CD4-positive, alpha-beta memory T cell (primary cell): Measurements from ENCODE around the gene CLDN9. TPM values are rescaled to one million over a fixed set of nuclear protein-coding genes. Genes with fewer than 3 reads are reported as not detected.

Experiments
- CTCF ChIA-PET: fragments of 350-600 bp; sonication (Branson Sonifier 250); formaldehyde crosslinking; loops from one replicate; lab custom pipeline; 2021; ENCODE audit warnings: inconsistent platforms; ENCODE audit not compliant: partially characterized antibody; lab: Charles Lee
- POLR2A ChIA-PET: fragments of 350-600 bp; sonication (Branson Sonifier 250); formaldehyde crosslinking; loops from one replicate; lab custom pipeline; 2021; ENCODE audit not compliant: partially characterized antibody; lab: Charles Lee
- DNase-seq, 5 donors: peaks; one replicate each; pipeline versions ENCODE4 v3.0.0 to v3.0.0-alpha.2; 2020 to 2022; ENCODE audit warnings: mixed read lengths in 1 of 5
- H3K27ac ChIP-seq: one replicate; pipeline ENCODE4 v1.7.0; 2013; ENCODE audit warnings: low read depth, low read length
- H3K27me3 ChIP-seq: 2 replicates; pipeline ENCODE4 v1.7.0; 2013; ENCODE audit warnings: mild to moderate bottlenecking, low read length, moderate library complexity; ENCODE audit not compliant: insufficient read depth
- H3K36me3 ChIP-seq: 2 replicates; pipeline ENCODE4 v1.7.0; 2013; ENCODE audit warnings: mild to moderate bottlenecking, low read length, moderate library complexity; ENCODE audit not compliant: insufficient read depth
- H3K4me1 ChIP-seq: 2 replicates; pipeline ENCODE4 v1.7.0; 2013; ENCODE audit warnings: mild to moderate bottlenecking, low read length, moderate library complexity; ENCODE audit not compliant: insufficient read depth
- H3K4me3 ChIP-seq, 2 donors: one replicate each; pipeline ENCODE4 v1.7.0; 2013; ENCODE audit warnings: low read length in 2 of 2, mild to moderate bottlenecking in 1 of 2
- H3K9me3 ChIP-seq, 2 donors: one replicate each; pipeline ENCODE4 v1.7.0; 2013; ENCODE audit warnings: low read length in 2 of 2, control low read depth in 1 of 2; ENCODE audit not compliant: control insufficient read depth in 1 of 2
- H3K27ac Mint-ChIP-seq, 7 donors: one replicate each; pipeline ENCODE4 v1.8.0; 2020 to 2021; ENCODE audit warnings: mixed read lengths in 7 of 7, mild to moderate bottlenecking in 6 of 7, inconsistent platforms in 3 of 7, moderate library complexity in 3 of 7
- H3K27me3 Mint-ChIP-seq, 2 donors: one replicate each; pipeline ENCODE4 v1.8.0; 2020 to 2021; ENCODE audit warnings: mixed read lengths in 2 of 2
- H3K36me3 Mint-ChIP-seq, 2 donors: one replicate each; pipeline ENCODE4 v1.8.0; 2020 to 2021; ENCODE audit warnings: mixed read lengths in 2 of 2, inconsistent platforms in 1 of 2, mild to moderate bottlenecking in 1 of 2
- H3K4me1 Mint-ChIP-seq, 4 donors: one replicate each; pipeline ENCODE4 v1.8.0; 2020 to 2021; ENCODE audit warnings: mixed read lengths in 4 of 4, mild to moderate bottlenecking in 1 of 4
- H3K4me3 Mint-ChIP-seq, 8 donors: one replicate each; pipeline ENCODE4 v1.8.0; 2020 to 2021; ENCODE audit warnings: mixed read lengths in 8 of 8, mild to moderate bottlenecking in 7 of 8, moderate library complexity in 6 of 8, inconsistent platforms in 3 of 8
- H3K9me3 Mint-ChIP-seq, 8 donors: one replicate each; pipeline ENCODE4 v1.8.0; 2020 to 2021; ENCODE audit warnings: mixed read lengths in 8 of 8, mild to moderate bottlenecking in 5 of 8, inconsistent platforms in 3 of 8, moderate library complexity in 1 of 8
- intact Hi-C: fragments of 100-400 bp; cut with micrococcal nuclease; formaldehyde crosslinking; loops from one replicate; pipeline ENCODE4 v1.15.1; 2023
- polyA plus RNA-seq, 2 donors: library from polyadenylated mRNA; unstranded; fragments of 300-500 nt; fragmentation: Illumina TruSeq; gene quantifications; one replicate each; pipeline ENCODE4 v1.2.3, GENCODE V29; 2021
- total RNA-seq, 2 experiments: library from RNA; stranded (reverse); gene quantifications; one replicate each; pipeline ENCODE4 v1.2.3, GENCODE V29; 2021

CLDN9 gene
- total and polyA plus RNA-seq, 4 experiments from 2014 or later = not detected

DNA sequence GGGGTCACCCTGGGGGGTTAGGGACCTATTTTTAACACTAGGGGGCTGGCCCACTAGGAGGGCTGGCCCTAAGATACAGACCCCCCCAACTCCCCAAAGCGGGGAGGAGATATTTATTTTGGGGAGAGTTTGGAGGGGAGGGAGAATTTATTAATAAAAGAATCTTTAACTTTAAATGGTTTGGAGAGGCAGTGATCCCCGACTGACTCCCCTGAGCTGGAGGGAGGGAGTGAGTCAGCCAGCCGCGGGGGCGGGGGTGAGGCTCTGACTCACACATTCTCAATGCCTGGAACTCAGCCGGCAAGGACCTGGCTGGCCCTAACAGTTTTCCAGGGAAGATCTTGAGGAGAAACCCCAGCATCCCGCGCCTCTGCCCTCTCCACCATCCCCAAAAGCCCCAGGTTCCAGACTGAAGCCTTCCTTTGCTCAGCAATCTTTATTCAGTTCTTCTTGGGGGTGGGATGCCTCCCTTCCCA is 9.5 kb downstream of the CLDN9 start:
- H3K4me3 ChIP-seq = peak overlapping the region in 1 of 2 donors; percentile 3

DNA sequence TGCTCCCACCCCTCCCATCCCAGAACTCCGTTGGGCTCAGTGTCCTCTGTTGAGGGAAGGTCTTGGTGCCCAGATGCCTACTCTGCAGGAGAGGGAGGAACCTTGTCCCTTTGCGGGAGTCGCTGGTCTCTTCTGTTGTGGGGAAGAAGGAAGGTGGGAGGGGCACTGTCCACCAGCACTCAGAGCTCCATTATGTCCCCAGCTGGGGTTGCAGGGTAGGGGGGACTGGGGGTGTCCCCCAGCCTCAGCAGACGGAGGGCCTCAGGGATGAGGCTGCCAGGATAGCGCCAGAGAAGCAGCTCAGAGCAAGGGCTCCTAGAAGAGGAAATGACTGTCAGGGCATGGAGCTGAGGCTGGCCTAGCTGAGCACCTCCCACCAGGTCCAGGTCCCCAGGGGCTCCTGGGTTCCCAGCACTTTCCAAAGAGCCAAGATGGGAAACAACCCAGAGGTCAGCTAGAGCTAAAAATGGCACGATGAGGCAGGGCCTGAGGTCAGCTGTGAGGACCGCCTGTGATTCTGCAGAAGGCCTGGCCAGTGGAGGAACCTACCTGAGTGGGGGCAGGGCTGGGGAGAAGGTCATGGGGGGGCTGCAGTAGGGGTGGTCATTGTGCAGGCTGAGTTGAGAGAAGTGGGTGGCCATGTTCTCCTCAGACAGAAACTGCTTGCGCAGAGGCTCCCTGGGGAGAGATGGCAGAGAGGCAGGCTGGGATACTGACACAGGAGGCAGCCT is 10.1 kb downstream of the CLDN9 start:
- peak in 1 of 5 donors; percentile 60 for DNase-seq
- POLR2A ChIA-PET = interaction anchor here (0.6 to 5.9 kb wide), 11 partner anchors 8 to 136 kb away, joined by 3 to 89 read pairs (median 6); partner anchors contain the start of genes MMP25, PKMYT1 and ZNF213
- Histone ChIP-seq H3K27me3 (no peaks in the 10 kb centered on the region), H3K27ac (peak overlapping the region; percentile 90), H3K36me3 (peaks cover 20% of the 10 kb centered on the region), H3K4me1 (peaks cover 52% of the 10 kb centered on the region), H3K9me3 (no peaks in the 10 kb centered on the region), H3K4me3 (peak overlapping the region in 1 of 2 donors; percentile 85)
- intact Hi-C loops = loop anchor here (10.0 kb wide), 1 partner anchor 118 kb away; no protein-coding TSS in a partner anchor
- H3K4me1 Mint-ChIP-seq = peaks cover 19 to 66% (median 43%) of the 10 kb centered on the region in 4 donors
- peaks cover 0 to 2% of the 10 kb centered on the region in 2 donors for H3K27me3 Mint-ChIP-seq
- CTCF ChIA-PET = interaction anchor here (1.3 to 18.6 kb wide), 6 partner anchors 8 to 149 kb away, joined by 3 to 444 read pairs (median 13); partner anchors contain the start of gene CLDN9
- peaks cover 3 to 22% of the 10 kb centered on the region in 2 donors for H3K36me3 Mint-ChIP-seq
- peak overlapping the region; percentile 87 to 97 (median 93) for H3K4me3 Mint-ChIP-seq
- H3K27ac Mint-ChIP-seq = peak overlapping the region; percentile 85 to 99 (median 92)
- H3K9me3 Mint-ChIP-seq = no peaks in the 10 kb centered on the region

More for the DNA sequence above, 9.5 kb downstream of the CLDN9 start:
- peaks cover 51% of the 10 kb centered on the region for H3K4me1 ChIP-seq
- no peaks in the 10 kb centered on the region for H3K9me3 ChIP-seq
- peaks cover 18% of the 10 kb centered on the region for H3K36me3 ChIP-seq
- H3K36me3 Mint-ChIP-seq = peaks cover 3 to 20% of the 10 kb centered on the region in 2 donors
- H3K27ac Mint-ChIP-seq = peak overlapping the region; percentile 87 to 99 (median 89)
- ChIA-PET CTCF (interaction anchor here (1.3 to 18.6 kb wide), 6 partner anchors 9 to 149 kb away, joined by 3 to 444 read pairs (median 13); partner anchors contain the start of gene CLDN9), POLR2A (interaction anchor here (0.5 to 5.9 kb wide), 9 partner anchors 8 to 136 kb away, joined by 3 to 89 read pairs (median 3); no protein-coding TSS in a partner anchor)
- H3K27ac ChIP-seq = peak overlapping the region; percentile 90
- H3K9me3 Mint-ChIP-seq = no peaks in the 10 kb centered on the region
- DNase-seq = peak; percentile 39 to 93 (median 47)
- H3K4me1 Mint-ChIP-seq = peaks cover 19 to 66% (median 41%) of the 10 kb centered on the region in 4 donors
- intact Hi-C loops = loop anchor here (10.0 kb wide), 1 partner anchor 117 kb away; no protein-coding TSS in a partner anchor
- no peaks in the 10 kb centered on the region for H3K27me3 ChIP-seq
- peak overlapping the region; percentile 38 to 97 (median 90) for H3K4me3 Mint-ChIP-seq
- H3K27me3 Mint-ChIP-seq = peaks cover 0 to 2% of the 10 kb centered on the region in 2 donors

DNA sequence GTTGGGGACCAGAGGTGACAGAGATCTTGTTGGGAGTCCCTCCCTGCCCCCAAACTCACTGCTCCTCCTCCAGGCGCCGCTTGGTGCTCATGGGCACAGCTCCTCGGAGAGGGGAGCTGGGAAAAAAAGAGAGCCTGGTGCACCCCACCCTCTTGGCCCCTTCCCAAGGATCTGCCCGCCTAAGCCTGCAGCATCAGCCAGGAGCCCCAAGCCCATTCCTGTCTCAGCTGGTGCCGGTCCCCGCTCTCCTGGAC is 10.6 kb downstream of the CLDN9 start:
- peaks cover 3 to 22% of the 10 kb centered on the region in 2 donors for H3K36me3 Mint-ChIP-seq
- peak overlapping the region; percentile 87 to 97 (median 93) for H3K4me3 Mint-ChIP-seq
- no peak for DNase-seq
- Histone ChIP-seq H3K27me3 (no peaks in the 10 kb centered on the region), H3K27ac (peak overlapping the region; percentile 90), H3K4me3 (peak overlapping the region; percentile 38 to 85), H3K36me3 (peaks cover 20% of the 10 kb centered on the region), H3K4me1 (peaks cover 50% of the 10 kb centered on the region), H3K9me3 (no peaks in the 10 kb centered on the region)
- peaks cover 0 to 2% of the 10 kb centered on the region in 2 donors for H3K27me3 Mint-ChIP-seq
- intact Hi-C loops = loop anchor here (10.0 kb wide), 1 partner anchor 119 kb away; no protein-coding TSS in a partner anchor
- H3K4me1 Mint-ChIP-seq = peaks cover 21 to 68% (median 44%) of the 10 kb centered on the region in 4 donors
- H3K27ac Mint-ChIP-seq = peak overlapping the region; percentile 92 to 99 (median 98)
- no peaks in the 10 kb centered on the region for H3K9me3 Mint-ChIP-seq
- ChIA-PET POLR2A (interaction anchor here (0.6 to 5.9 kb wide), 9 partner anchors 7 to 127 kb away, joined by 3 to 89 read pairs (median 7); partner anchors contain the start of genes MMP25, PKMYT1 and ZNF213), CTCF (interaction anchor here (0.9 to 18.6 kb wide), 7 partner anchors 8 to 148 kb away, joined by 3 to 444 read pairs (median 4); partner anchors contain the start of gene CLDN9)

DNA sequence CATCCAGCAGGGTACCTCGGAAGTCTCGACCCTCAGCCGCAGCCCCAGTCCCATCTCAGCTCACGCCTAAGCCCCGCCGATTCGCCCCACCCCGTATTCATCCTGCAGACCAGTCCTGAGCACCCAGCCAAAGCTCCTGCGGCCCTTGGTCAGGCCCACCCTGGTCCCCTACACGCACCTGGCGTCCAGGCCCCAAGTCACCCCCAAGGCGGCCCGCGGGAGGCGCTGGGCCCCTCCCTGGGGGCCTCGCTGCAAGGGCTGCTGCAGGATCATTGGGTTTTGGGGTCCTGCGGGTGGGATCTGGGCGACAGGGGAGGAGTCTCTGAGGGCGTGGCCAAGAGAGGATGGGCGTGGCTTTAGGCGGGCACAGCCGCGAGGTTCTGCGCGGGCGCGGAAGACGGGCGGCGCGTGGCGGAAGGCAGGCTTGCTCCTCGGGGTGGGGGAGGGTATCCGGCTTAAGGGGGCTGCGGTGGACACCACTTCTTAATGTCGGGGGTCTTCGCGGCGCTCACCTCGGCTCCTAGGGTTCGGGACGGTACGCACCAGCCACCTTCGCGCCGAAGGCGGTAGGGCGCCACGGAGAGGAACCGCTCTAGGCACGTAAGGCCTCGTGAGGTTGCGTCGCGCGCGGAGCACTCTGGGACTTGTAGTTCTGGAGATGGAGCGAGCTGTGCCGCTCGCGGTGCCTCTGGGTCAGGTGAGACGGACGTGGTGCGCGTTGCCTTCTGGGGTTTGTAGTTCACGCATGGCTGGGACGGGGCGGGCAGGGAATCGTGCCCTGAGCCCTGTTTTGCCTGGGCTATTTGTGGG is 11.2 kb downstream of the CLDN9 start, which contains the start of the genes HCFC1R1 and THOC6:
TSS of gene HCFC1R1 (minus strand) at position 274 of the 810 bp plus-strand sequence. CDS start at position 273, 1 bp downstream.
TSS of gene THOC6 (plus strand) at position 367 of the 810 bp plus-strand sequence. CDS start at position 659, 292 bp downstream.
- peaks cover 20% of the 10 kb centered on the region for H3K36me3 ChIP-seq
- peaks cover 56% of the 10 kb centered on the region for H3K4me1 ChIP-seq
- H3K9me3 Mint-ChIP-seq = no peaks in the 10 kb centered on the region
- peak; percentile 95 to 97 (median 95) for DNase-seq
- H3K4me1 Mint-ChIP-seq = peaks cover 22 to 67% (median 45%) of the 10 kb centered on the region in 4 donors
- H3K27me3 ChIP-seq = peaks cover 2% of the 10 kb centered on the region
- H3K4me3 Mint-ChIP-seq = peak within 1 kb of the TSS; percentile 87 to 97 (median 93)
- POLR2A ChIA-PET = interaction anchor here (0.6 to 5.9 kb wide), 10 partner anchors 7 to 126 kb away, joined by 3 to 89 read pairs (median 6); partner anchors contain the start of genes MMP25, PKMYT1 and ZNF213
- no peaks in the 10 kb centered on the region for H3K9me3 ChIP-seq
- peak within 1 kb of the TSS; percentile 97 to 99 (median 99) for H3K27ac Mint-ChIP-seq
- H3K27ac ChIP-seq = peak within 1 kb of the TSS; percentile 90
- CTCF ChIA-PET = interaction anchor here (0.9 to 18.6 kb wide), 5 partner anchors 10 to 106 kb away, joined by 3 to 444 read pairs (median 10); partner anchors contain the start of gene CLDN9
- H3K36me3 Mint-ChIP-seq = peaks cover 3 to 22% of the 10 kb centered on the region in 2 donors
- intact Hi-C loops = loop anchor here (1.0 to 10.0 kb wide), 2 partner anchors 21 to 119 kb away; no protein-coding TSS in a partner anchor
- H3K4me3 ChIP-seq = peak within 1 kb of the TSS; percentile 38 to 85
- H3K27me3 Mint-ChIP-seq = no peaks in the 10 kb centered on the region

DNA sequence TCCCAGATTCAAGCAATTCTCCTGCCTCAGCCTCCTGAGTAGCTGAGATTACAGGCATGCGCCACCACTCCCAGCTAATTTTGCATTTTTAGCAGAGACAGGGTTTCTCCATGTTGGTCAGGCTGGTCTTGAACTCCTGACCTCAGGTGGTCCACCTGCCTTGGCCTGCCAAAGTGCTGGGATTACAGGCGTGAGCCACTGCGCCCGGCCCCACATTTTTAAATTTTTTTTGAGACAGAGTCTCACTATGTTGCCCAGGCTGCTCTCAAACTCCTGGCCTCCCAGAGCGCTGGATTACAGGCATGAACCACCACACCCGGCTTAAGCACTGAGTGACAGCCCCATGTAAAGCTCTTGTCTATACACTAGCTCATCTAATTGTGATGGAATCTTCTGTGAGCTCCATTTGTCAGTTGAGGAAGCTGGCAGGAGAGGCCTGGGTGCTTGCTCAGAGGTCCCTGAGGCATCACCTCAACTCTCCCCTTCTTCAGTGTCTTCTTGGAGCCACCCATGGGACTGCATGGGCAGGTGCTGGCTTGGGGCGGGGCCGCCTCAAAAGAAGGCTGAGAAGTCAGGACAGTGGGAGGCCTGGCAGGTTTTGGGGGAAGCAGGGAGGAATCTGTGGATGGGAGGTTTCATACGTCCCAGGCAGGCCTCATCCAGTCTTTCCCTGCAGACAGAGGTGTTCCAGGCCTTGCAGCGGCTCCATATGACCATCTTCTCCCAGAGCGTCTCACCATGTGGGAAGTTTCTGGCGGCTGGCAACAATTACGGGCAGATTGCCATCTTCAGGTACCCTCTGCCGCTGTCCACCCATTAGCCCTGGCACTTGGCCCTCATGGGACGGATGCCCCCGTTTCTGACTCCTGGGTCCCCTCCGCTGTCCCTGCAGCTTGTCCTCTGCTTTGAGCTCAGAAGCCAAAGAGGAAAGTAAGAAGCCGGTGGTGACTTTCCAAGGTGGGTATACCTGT is 12.6 kb downstream of the CLDN9 start:
- POLR2A ChIA-PET = interaction anchor here (2.2 to 2.4 kb wide), 3 partner anchors 20 to 109 kb away, joined by 5 to 11 read pairs (median 7); partner anchors contain the start of genes MMP25 and ZNF213
- peaks cover 4% of the 10 kb centered on the region in 2 donors for H3K27me3 Mint-ChIP-seq
- Histone ChIP-seq H3K9me3 (no peaks in the 10 kb centered on the region), H3K36me3 (peaks cover 20% of the 10 kb centered on the region), H3K4me3 (no peak overlapping the region), H3K4me1 (peaks cover 61% of the 10 kb centered on the region), H3K27me3 (peaks cover 6% of the 10 kb centered on the region), H3K27ac (no peak overlapping the region)
- H3K4me1 Mint-ChIP-seq = peaks cover 25 to 69% (median 49%) of the 10 kb centered on the region in 4 donors
- peak overlapping the region in 2 of 8 donors; percentile 12 to 26 for H3K4me3 Mint-ChIP-seq
- intact Hi-C loops = loop anchor here (10.0 kb wide), 1 partner anchor 121 kb away; no protein-coding TSS in a partner anchor
- H3K9me3 Mint-ChIP-seq = peaks cover 0 to 1% (median 0%) of the 10 kb centered on the region in 8 donors
- CTCF ChIA-PET = interaction anchor here (0.7 to 18.6 kb wide), 6 partner anchors 9 to 837 kb away, joined by 3 to 444 read pairs (median 8); partner anchors contain the start of gene CLDN9
- H3K27ac Mint-ChIP-seq = peak overlapping the region in 1 of 7 donors; percentile 42
- H3K36me3 Mint-ChIP-seq = peaks cover 3 to 22% of the 10 kb centered on the region in 2 donors
- peak in 1 of 5 donors; percentile 32 for DNase-seq
